ES-I3 (cell line): Measurements from ENCODE around the gene TUT7.
"Not testable (repeated sequence)": the region's sequence is repeated elsewhere in the genome, so short reads cannot be mapped to it uniquely, and the experiment has no call there.

Source experiments
- H3K36me3 ChIP-seq: 2 replicates; pipeline ENCODE4 v1.6.1; 2013; ENCODE audit warnings: mild to moderate bottlenecking, low read length, control low read depth, moderate library complexity; ENCODE audit not compliant: insufficient read depth
- H3K4me1 ChIP-seq: 2 replicates; pipeline ENCODE4 v1.6.1; 2013; ENCODE audit warnings: mild to moderate bottlenecking, control low read depth, low read length; ENCODE audit not compliant: insufficient read depth
- H3K9ac ChIP-seq: 2 replicates; pipeline ENCODE4 v1.6.1; 2013; ENCODE audit warnings: low read depth, mild to moderate bottlenecking, low read length, moderate library complexity
- H3K9me3 ChIP-seq: 2 replicates; pipeline ENCODE4 v1.6.1; 2013; ENCODE audit warnings: mild to moderate bottlenecking, low read length, moderate library complexity; ENCODE audit not compliant: control insufficient read depth, insufficient read depth

TUT7 gene

GRCh38 chr9:86354011-86354817 is at the start of gene TUT7:
Gene TUT7 (minus strand): TSS chr9:86354410. CDS start chr9:86353199, 1,211 bp downstream.
- H3K36me3 ChIP-seq: peaks cover 5% of the 10 kb centered on the region; the same call in 1 of the 2 replicates
- H3K9me3 ChIP-seq: no peaks in the 10 kb centered on the region
- H3K4me1 ChIP-seq: 0 out of 2 replicates have a peak, but pooled peaks cover 7% of the 10 kb centered on the region
- peak within 1 kb of the TSS; percentile 87 for H3K9ac ChIP-seq

DNA sequence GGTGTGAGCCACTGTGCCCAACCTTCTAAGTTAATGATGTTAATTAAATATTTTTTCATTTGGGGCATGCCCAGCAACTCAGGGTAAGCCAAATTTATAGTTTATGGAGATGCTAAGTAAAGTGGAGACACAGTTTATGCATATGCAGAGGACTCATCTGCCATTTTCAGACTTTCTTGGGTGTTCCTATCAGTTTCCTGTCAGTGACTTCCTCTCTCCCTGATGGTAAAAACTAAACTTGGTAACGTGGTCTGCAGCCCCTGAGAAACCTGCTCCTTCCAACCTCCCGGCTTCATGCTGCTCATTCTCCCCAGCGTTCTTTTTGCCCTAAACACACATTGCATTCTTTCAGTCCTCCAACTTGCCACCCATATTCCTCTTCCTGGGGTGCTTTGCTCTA is 48.4 kb upstream of the TUT7 start:
- no peaks in the 10 kb centered on the region for H3K9me3 ChIP-seq
- no peaks in the 10 kb centered on the region for H3K36me3 ChIP-seq
- H3K9ac ChIP-seq: no peak overlapping the region
- H3K4me1 ChIP-seq: peaks cover 14% of the 10 kb centered on the region; the same call in 1 of the 2 replicates

DNA sequence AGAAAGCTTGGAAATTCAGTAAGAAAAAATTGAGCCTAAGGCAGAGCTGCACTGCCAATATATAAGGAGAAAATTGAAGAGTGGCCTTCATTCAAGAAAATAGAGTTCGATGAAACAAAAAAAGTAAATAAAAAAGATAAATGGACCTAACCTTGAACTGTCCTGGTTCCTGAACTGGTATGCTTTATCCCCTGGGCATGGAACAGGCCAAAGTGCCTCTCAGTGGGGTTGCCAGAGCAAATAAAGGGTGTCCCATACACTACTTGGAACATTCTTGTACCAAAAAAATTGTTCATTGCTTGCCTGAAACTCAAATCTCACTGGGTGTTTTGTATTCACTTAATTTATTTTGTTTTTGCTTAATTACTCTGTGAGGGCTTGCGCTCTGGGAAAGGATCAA is 42.2 kb upstream of the TUT7 start:
- no peak overlapping the region for H3K9ac ChIP-seq
- no peaks in the 10 kb centered on the region for H3K36me3 ChIP-seq
- H3K9me3 ChIP-seq: no peaks in the 10 kb centered on the region
- no peaks in the 10 kb centered on the region for H3K4me1 ChIP-seq

DNA sequence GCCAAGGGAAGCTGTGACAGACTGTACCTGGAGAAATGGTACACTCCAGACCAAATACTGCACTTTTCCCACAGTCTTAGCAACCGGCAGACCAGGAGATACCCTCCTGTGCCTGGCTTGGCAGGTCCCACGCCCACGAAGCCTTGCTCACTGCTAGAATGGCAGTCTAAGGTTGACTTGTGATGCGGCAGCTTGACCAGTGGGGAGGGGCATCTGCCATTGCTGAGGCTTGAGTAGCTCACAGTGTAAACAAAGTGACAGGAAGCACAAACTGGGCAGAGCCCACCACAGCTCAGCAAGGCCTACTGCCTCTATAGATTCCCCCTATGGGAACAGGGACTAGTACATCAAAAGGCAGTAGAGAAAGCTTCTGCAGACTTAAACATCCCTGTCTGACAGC is 36.0 kb upstream of the TUT7 start:
- H3K9me3 ChIP-seq, H3K9ac ChIP-seq, H3K4me1 ChIP-seq, H3K36me3 ChIP-seq: not testable (repeated sequence)

DNA sequence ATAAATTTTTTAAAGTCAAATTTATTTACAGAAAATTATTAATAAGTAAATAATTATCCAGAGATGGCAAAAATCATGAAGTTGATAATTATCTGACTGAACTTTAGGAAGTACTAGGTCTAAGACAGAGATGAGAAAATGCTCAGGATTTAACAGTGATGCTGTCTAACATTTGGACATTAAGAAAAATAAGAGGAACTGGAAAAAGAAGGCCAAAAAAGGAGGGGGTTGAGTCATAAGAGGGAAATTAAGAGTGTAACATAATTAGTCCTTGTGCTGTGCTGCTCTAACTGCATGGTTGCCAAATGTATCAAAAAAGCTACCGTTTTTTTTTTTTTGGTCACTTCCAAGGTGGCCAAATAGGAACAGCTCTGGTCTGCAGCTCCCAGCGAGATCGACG is 35.4 kb upstream of the TUT7 start:
- Histone ChIP-seq H3K36me3 (no peaks in the 10 kb centered on the region), H3K4me1 (no peaks in the 10 kb centered on the region), H3K9ac (no peak overlapping the region), H3K9me3 (no peaks in the 10 kb centered on the region)

- no peaks in the 10 kb centered on the region for H3K36me3 ChIP-seq
- no peaks in the 10 kb centered on the region for H3K4me1 ChIP-seq
- H3K9me3 ChIP-seq: peaks cover 5% of the 10 kb centered on the region; the same call in 1 of the 2 replicates
- no peak overlapping the region for H3K9ac ChIP-seq
These were observed 33.2 kb upstream of the TUT7 start for GRCh38 chr9:86387376-86387775.

- H3K4me1 ChIP-seq, H3K9ac ChIP-seq, H3K36me3 ChIP-seq, H3K9me3 ChIP-seq: not testable (repeated sequence)
These were observed 28.8 kb upstream of the TUT7 start for GRCh38 chr9:86383000-86383399.

DNA sequence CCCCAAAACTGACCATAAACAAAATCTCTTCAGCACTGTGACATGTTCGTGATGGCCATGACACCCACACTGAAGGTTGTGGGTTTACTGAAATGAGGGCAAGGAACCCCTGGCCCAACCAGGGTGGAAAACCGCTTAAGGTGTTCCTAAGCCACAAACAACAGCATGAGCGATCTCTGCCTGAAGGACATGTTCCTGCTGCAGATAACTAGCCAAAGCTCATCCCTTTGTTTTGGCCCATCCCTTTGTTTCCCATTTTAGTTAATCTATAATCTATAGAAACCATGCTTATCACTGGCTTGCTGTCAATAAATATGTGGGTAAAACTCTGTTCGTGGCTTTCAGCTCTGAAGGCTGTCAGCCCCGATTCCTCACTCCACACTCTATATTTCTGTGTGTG is 21.8 kb upstream of the TUT7 start:
- no peaks in the 10 kb centered on the region for H3K36me3 ChIP-seq
- H3K4me1 ChIP-seq: no peaks in the 10 kb centered on the region
- peaks cover 7% of the 10 kb centered on the region; the same call in 1 of the 2 replicates for H3K9me3 ChIP-seq
- H3K9ac ChIP-seq: no peak overlapping the region

- Histone ChIP-seq H3K9me3 (peaks cover 4% of the 10 kb centered on the region), H3K9ac (no peak overlapping the region), H3K4me1 (no peaks in the 10 kb centered on the region), H3K36me3 (no peaks in the 10 kb centered on the region)
These were observed 15.6 kb upstream of the TUT7 start for GRCh38 chr9:86369810-86370209.

GRCh38 chr9:86368871-86369521 is 14.8 kb upstream of the TUT7 start:
- no peaks in the 10 kb centered on the region for H3K4me1 ChIP-seq
- no peaks in the 10 kb centered on the region for H3K36me3 ChIP-seq
- H3K9me3 ChIP-seq: peaks cover 4% of the 10 kb centered on the region
- H3K9ac ChIP-seq: no peak overlapping the region

GRCh38 chr9:86361176-86361575 is 7.0 kb upstream of the TUT7 start:
- Histone ChIP-seq H3K9me3 (no peaks in the 10 kb centered on the region), H3K4me1 (no peaks in the 10 kb centered on the region), H3K9ac (no peak overlapping the region), H3K36me3 (no peaks in the 10 kb centered on the region)

- H3K9me3 ChIP-seq: no peaks in the 10 kb centered on the region
- H3K9ac ChIP-seq: no peak overlapping the region
- H3K4me1 ChIP-seq: no peaks in the 10 kb centered on the region
- H3K36me3 ChIP-seq: no peaks in the 10 kb centered on the region
These were observed 5.1 kb upstream of the TUT7 start for GRCh38 chr9:86359151-86359879.

GRCh38 chr9:86356871-86357866 is 3.0 kb upstream of the TUT7 start:
- H3K36me3 ChIP-seq: peaks cover 5% of the 10 kb centered on the region; the same call in 1 of the 2 replicates
- H3K9me3 ChIP-seq: no peaks in the 10 kb centered on the region
- no peak overlapping the region for H3K9ac ChIP-seq
- H3K4me1 ChIP-seq: 0 out of 2 replicates have a peak, but pooled peaks cover 5% of the 10 kb centered on the region
